WTC11 (cell line): ENCODE measurements around the gene PRR5L.

Source experiments
- NR3C1 ChIP-seq: sonication (generic); formaldehyde crosslinking; conservative IDR thresholded peaks from 2 replicates; pipeline ENCODE4 v1.8.1; 2023; ENCODE audit warnings: low read depth, mild to moderate bottlenecking, missing genetic modification reagents
- TF ChIP-seq, protein P1 (sequence below): sonication (generic); formaldehyde crosslinking; IDR thresholded peaks from 2 replicates; pipeline ENCODE4 v1.8.1; 2022; ENCODE audit warnings: mild to moderate bottlenecking, missing genetic modification reagents, moderate library complexity, borderline replicate concordance
- TF ChIP-seq, protein P2 (sequence below): fragments of 200-600 bp; IDR thresholded peaks from 2 replicates; pipeline ENCODE4 v1.8.0; 2022; ENCODE audit warnings: antibody characterized with exemption

DNA sequence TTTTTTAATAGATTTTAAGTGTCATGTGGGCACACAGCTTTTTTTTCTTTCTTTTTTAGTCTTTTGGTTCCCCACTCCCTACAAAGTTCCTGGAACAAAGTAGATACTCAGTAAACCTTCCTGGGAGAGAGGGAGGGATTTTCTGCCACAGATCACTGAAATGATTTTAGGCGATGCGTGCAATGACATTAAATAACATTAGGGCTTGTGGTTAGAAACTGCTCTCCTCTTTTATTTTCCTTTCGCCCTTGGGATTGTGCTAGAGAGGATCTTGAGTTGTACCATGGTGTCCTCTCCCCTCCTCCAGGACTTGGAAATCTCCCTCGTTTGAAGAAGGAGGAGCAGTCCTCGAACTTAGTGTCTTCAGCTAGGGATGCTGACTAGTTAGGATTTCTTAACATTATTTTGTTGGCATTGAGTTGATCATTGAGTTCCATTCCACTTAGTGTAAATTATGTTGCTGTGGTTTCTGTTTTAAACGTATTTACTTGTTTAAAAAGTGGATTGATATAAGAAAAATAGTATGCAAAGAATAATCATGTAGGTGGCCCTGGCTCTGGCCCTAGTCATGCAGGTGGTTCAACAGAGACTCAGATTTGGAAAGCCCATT lies 125.6 kb downstream of the PRR5L start:
- no peak for TF ChIP-seq NR3C1 (CRISPR knock-in tag)
- TF ChIP-seq, protein P1, sequence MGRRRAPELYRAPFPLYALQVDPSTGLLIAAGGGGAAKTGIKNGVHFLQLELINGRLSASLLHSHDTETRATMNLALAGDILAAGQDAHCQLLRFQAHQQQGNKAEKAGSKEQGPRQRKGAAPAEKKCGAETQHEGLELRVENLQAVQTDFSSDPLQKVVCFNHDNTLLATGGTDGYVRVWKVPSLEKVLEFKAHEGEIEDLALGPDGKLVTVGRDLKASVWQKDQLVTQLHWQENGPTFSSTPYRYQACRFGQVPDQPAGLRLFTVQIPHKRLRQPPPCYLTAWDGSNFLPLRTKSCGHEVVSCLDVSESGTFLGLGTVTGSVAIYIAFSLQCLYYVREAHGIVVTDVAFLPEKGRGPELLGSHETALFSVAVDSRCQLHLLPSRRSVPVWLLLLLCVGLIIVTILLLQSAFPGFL (CRISPR knock-in tag) = no peak
- TF ChIP-seq, protein P2, sequence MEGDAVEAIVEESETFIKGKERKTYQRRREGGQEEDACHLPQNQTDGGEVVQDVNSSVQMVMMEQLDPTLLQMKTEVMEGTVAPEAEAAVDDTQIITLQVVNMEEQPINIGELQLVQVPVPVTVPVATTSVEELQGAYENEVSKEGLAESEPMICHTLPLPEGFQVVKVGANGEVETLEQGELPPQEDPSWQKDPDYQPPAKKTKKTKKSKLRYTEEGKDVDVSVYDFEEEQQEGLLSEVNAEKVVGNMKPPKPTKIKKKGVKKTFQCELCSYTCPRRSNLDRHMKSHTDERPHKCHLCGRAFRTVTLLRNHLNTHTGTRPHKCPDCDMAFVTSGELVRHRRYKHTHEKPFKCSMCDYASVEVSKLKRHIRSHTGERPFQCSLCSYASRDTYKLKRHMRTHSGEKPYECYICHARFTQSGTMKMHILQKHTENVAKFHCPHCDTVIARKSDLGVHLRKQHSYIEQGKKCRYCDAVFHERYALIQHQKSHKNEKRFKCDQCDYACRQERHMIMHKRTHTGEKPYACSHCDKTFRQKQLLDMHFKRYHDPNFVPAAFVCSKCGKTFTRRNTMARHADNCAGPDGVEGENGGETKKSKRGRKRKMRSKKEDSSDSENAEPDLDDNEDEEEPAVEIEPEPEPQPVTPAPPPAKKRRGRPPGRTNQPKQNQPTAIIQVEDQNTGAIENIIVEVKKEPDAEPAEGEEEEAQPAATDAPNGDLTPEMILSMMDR = no peak
